Liver (tissue), 9 donors: Measurements from ENCODE around the gene CNTN5. TPM values are rescaled to one million over a fixed set of nuclear protein-coding genes. Genes with fewer than 3 reads are reported as not detected.

Experiments used
- DNase-seq: peaks from one replicate; pipeline ENCODE4 v3.0.0-alpha.2; 2017; ENCODE audit warnings: low spot score
- H3K27ac ChIP-seq, 2 donors: one replicate each; pipeline ENCODE4 v1.7.0; 2013; ENCODE audit warnings: inconsistent platforms in 2 of 2, low read length in 2 of 2, control low read depth in 1 of 2, low read depth in 1 of 2, mild to moderate bottlenecking in 1 of 2
- H3K27me3 ChIP-seq, 4 donors: one replicate each; pipeline versions ENCODE4 v1.6.1 to v1.7.0; 2013; ENCODE audit warnings: low read length in 3 of 4, inconsistent platforms in 1 of 4, mild to moderate bottlenecking in 1 of 4, moderate library complexity in 1 of 4; ENCODE audit not compliant: control insufficient read depth in 4 of 4, insufficient read depth in 4 of 4
- H3K36me3 ChIP-seq, 4 donors: one replicate each; pipeline versions ENCODE4 v1.6.1 to v1.7.0; 2013; ENCODE audit warnings: low read length in 3 of 4, mild to moderate bottlenecking in 3 of 4, low read depth in 1 of 4, moderate library complexity in 1 of 4; ENCODE audit not compliant: control insufficient read depth in 4 of 4, insufficient read depth in 3 of 4
- H3K4me1 ChIP-seq, 4 donors: one replicate each; pipeline versions ENCODE4 v1.6.1 to v1.7.0; 2013; ENCODE audit warnings: low read length in 3 of 4, mild to moderate bottlenecking in 3 of 4, moderate library complexity in 1 of 4; ENCODE audit not compliant: control insufficient read depth in 4 of 4, insufficient read depth in 4 of 4
- H3K4me3 ChIP-seq, 3 donors: one replicate each; pipeline versions ENCODE4 v1.6.1 to v1.7.0; 2013; ENCODE audit warnings: low read length in 3 of 3, control low read depth in 1 of 3, low read depth in 1 of 3, mild to moderate bottlenecking in 1 of 3
- H3K9ac ChIP-seq, 2 donors: one replicate each; pipeline ENCODE4 v1.7.0; 2013; ENCODE audit warnings: low read length in 2 of 2, mild to moderate bottlenecking in 2 of 2, moderate library complexity in 2 of 2, control low read depth in 1 of 2, low read depth in 1 of 2
- H3K9me3 ChIP-seq, 4 donors: one replicate each; pipeline versions ENCODE4 v1.6.1 to v1.7.0; 2013; ENCODE audit warnings: low read length in 3 of 4; ENCODE audit not compliant: control insufficient read depth in 4 of 4
- FOXA1 ChIP-seq: IDR thresholded peaks from 2 replicates; pipeline ENCODE4 v1.6.1; 2016; ENCODE audit warnings: antibody characterized with exemption
- FOXA2 ChIP-seq: IDR thresholded peaks from 2 replicates; pipeline ENCODE4 v1.6.1; 2016; ENCODE audit warnings: antibody characterized with exemption
- HNF4A ChIP-seq, 2 donors: conservative IDR thresholded peaks; 2 replicates each; pipeline ENCODE4 v1.6.1; 2016; ENCODE audit warnings: antibody characterized with exemption in 2 of 2, mild to moderate bottlenecking in 2 of 2
- JUND ChIP-seq, 2 donors: IDR thresholded peaks; 2 replicates each; pipeline ENCODE4 v1.6.1; 2016; ENCODE audit warnings: antibody characterized with exemption in 2 of 2
- RAD21 ChIP-seq, 2 donors: IDR thresholded peaks; 2 replicates each; pipeline ENCODE4 v1.6.1; 2016; ENCODE audit warnings: antibody characterized with exemption in 2 of 2, mild to moderate bottlenecking in 2 of 2
- RXRA ChIP-seq, 2 donors: IDR thresholded peaks; 2 replicates each; pipeline ENCODE4 v1.6.1; 2017 to 2018; ENCODE audit warnings: antibody characterized with exemption in 2 of 2, mild to moderate bottlenecking in 1 of 2
- SP1 ChIP-seq: IDR thresholded peaks from 2 replicates; pipeline ENCODE4 v1.6.1; 2018; ENCODE audit warnings: antibody characterized with exemption, mild to moderate bottlenecking
- TAF1 ChIP-seq: conservative IDR thresholded peaks from 2 replicates; pipeline ENCODE4 v1.6.1; 2016; ENCODE audit warnings: antibody characterized with exemption, mild to moderate bottlenecking
- YY1 ChIP-seq: IDR thresholded peaks from 2 replicates; pipeline ENCODE4 v1.6.1; 2016; ENCODE audit warnings: antibody characterized with exemption, mild to moderate bottlenecking
- WGBS: extraction: QIAGEN DNeasy Blood & Tissue Kit; methylation state at CpG from one replicate; pipeline ENCODE4 v1.1.7; 2013; 5-methylcytosine and 5-hydroxymethylcytosine counted together
- polyA plus RNA-seq, 2 donors: library from polyadenylated mRNA; stranded (reverse) in 1 of 2; unstranded in 1 of 2; fragments of 200-250 nt in 1 of 2; fragments of >200 nt in 1 of 2; fragmentation: Nextera tagmentation in 1 of 2; extraction: Ambion mirVana in 1 of 2; gene quantifications; one replicate each; pipeline versions ENCODE4 v1.2.1 to v1.2.3, GENCODE V29; 2013 to 2015
- total RNA-seq, 2 donors: library from RNA; depleted of rRNA; stranded (reverse); fragments of >200 nt; gene quantifications; one replicate each; pipeline ENCODE4 v1.2.3, GENCODE V29; 2014
- TF ChIP-seq, protein P1 (sequence below): IDR thresholded peaks from 2 replicates; pipeline ENCODE4 v1.6.1; 2016; ENCODE audit warnings: antibody characterized with exemption, mild to moderate bottlenecking
- TF ChIP-seq, protein P2 (sequence below): IDR thresholded peaks from 2 replicates; pipeline ENCODE4 v1.6.1; 2016; ENCODE audit warnings: antibody characterized with exemption
- TF ChIP-seq, protein P3 (sequence below): IDR thresholded peaks from 2 replicates; pipeline ENCODE4 v1.6.1; 2016; ENCODE audit warnings: antibody characterized with exemption
- TF ChIP-seq, protein P4 (sequence below): fragments of 150-350 bp; IDR thresholded peaks from 2 replicates; pipeline ENCODE4 v1.5.1; 2017; ENCODE audit warnings: improper control_type of control experiment, low read depth, low read length; ENCODE audit not compliant: missing input control
- TF ChIP-seq, protein P5 (sequence below): IDR thresholded peaks from 2 replicates; pipeline ENCODE4 v1.6.1; 2016; ENCODE audit warnings: antibody characterized with exemption
- donor health status: healthy.
- donor health status: healthy.
- donor health status: healthy.
- donor health status: healthy.
- donor health status: healthy.

The CNTN5 gene
- total and polyA plus RNA-seq, 4 donors = 0.01 to 0.08 (median 0.04) TPM

DNA sequence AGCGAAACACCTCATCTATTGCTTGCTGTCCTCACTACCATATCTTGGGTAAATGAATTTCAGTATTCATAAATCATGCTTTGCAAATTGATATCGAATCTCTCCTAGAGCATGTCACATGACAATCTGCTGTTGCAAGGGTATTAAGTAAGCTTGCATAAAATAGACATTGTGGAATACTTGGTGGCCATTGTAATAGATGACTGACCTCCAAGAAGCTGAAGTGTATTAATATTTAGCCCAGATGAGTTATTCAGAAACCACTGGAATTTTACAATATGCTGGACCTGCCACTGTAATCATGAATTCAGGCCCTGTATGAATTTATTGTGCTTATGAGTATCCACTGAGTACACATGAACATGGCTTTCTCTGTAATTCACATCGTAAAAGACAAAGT is 1376.7 kb downstream of the CNTN5 start:
- Histone ChIP-seq H3K9ac (no peak overlapping the region), H3K27me3 (peaks cover 0 to 2% (median 0%) of the 10 kb centered on the region in 4 donors), H3K36me3 (no peaks in the 10 kb centered on the region), H3K27ac (no peak overlapping the region), H3K4me1 (no peaks in the 10 kb centered on the region), H3K9me3 (no peaks in the 10 kb centered on the region), H3K4me3 (no peak overlapping the region)
- 74% methylated on average over 3 of the region's 3 CpGs for WGBS
- no peak for DNase-seq
- no peak for TF ChIP-seq HNF4A (conservative IDR thresholded peaks at IDR 0.05)
- TF ChIP-seq TAF1 = no peak
- TF ChIP-seq JUND (IDR thresholded peaks at IDR 0.05) = no peak
- TF ChIP-seq, protein P1, sequence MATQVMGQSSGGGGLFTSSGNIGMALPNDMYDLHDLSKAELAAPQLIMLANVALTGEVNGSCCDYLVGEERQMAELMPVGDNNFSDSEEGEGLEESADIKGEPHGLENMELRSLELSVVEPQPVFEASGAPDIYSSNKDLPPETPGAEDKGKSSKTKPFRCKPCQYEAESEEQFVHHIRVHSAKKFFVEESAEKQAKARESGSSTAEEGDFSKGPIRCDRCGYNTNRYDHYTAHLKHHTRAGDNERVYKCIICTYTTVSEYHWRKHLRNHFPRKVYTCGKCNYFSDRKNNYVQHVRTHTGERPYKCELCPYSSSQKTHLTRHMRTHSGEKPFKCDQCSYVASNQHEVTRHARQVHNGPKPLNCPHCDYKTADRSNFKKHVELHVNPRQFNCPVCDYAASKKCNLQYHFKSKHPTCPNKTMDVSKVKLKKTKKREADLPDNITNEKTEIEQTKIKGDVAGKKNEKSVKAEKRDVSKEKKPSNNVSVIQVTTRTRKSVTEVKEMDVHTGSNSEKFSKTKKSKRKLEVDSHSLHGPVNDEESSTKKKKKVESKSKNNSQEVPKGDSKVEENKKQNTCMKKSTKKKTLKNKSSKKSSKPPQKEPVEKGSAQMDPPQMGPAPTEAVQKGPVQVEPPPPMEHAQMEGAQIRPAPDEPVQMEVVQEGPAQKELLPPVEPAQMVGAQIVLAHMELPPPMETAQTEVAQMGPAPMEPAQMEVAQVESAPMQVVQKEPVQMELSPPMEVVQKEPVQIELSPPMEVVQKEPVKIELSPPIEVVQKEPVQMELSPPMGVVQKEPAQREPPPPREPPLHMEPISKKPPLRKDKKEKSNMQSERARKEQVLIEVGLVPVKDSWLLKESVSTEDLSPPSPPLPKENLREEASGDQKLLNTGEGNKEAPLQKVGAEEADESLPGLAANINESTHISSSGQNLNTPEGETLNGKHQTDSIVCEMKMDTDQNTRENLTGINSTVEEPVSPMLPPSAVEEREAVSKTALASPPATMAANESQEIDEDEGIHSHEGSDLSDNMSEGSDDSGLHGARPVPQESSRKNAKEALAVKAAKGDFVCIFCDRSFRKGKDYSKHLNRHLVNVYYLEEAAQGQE = no peak
- TF ChIP-seq, protein P2, sequence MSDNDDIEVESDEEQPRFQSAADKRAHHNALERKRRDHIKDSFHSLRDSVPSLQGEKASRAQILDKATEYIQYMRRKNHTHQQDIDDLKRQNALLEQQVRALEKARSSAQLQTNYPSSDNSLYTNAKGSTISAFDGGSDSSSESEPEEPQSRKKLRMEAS = no peak
- TF ChIP-seq YY1 = no peak
- TF ChIP-seq, protein P3, sequence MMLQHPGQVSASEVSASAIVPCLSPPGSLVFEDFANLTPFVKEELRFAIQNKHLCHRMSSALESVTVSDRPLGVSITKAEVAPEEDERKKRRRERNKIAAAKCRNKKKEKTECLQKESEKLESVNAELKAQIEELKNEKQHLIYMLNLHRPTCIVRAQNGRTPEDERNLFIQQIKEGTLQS = no peak
- no peak for TF ChIP-seq SP1
- no peak for TF ChIP-seq FOXA2
- no peak for TF ChIP-seq FOXA1
- TF ChIP-seq, protein P4, sequence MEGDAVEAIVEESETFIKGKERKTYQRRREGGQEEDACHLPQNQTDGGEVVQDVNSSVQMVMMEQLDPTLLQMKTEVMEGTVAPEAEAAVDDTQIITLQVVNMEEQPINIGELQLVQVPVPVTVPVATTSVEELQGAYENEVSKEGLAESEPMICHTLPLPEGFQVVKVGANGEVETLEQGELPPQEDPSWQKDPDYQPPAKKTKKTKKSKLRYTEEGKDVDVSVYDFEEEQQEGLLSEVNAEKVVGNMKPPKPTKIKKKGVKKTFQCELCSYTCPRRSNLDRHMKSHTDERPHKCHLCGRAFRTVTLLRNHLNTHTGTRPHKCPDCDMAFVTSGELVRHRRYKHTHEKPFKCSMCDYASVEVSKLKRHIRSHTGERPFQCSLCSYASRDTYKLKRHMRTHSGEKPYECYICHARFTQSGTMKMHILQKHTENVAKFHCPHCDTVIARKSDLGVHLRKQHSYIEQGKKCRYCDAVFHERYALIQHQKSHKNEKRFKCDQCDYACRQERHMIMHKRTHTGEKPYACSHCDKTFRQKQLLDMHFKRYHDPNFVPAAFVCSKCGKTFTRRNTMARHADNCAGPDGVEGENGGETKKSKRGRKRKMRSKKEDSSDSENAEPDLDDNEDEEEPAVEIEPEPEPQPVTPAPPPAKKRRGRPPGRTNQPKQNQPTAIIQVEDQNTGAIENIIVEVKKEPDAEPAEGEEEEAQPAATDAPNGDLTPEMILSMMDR = no peak
- no peak for TF ChIP-seq RAD21 (IDR thresholded peaks at IDR 0.05)
- TF ChIP-seq, protein P5, sequence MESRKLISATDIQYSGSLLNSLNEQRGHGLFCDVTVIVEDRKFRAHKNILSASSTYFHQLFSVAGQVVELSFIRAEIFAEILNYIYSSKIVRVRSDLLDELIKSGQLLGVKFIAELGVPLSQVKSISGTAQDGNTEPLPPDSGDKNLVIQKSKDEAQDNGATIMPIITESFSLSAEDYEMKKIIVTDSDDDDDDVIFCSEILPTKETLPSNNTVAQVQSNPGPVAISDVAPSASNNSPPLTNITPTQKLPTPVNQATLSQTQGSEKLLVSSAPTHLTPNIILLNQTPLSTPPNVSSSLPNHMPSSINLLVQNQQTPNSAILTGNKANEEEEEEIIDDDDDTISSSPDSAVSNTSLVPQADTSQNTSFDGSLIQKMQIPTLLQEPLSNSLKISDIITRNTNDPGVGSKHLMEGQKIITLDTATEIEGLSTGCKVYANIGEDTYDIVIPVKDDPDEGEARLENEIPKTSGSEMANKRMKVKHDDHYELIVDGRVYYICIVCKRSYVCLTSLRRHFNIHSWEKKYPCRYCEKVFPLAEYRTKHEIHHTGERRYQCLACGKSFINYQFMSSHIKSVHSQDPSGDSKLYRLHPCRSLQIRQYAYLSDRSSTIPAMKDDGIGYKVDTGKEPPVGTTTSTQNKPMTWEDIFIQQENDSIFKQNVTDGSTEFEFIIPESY = no peak
- TF ChIP-seq RXRA (IDR thresholded peaks at IDR 0.05) = no peak

DNA sequence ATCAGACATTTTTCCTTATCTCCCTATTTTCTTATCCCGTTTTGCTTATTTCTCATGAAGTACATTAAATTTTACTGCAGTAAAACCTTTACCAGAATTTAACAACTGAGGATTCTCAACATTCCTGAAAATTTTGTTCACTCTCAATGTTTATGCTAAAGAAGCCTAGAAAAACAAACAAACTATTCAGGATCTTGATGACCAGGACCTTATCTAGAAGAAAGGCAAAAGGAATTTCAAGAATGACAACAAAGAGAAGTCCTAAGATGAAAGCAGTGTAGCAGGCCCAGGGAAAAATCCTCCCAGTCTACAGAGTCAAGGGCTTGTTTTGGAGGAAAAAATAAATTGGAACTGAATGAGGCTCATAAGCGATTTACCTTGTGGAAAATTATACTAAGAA is 1383.1 kb downstream of the CNTN5 start:
- peaks cover 0 to 4% (median 0%) of the 10 kb centered on the region in 4 donors for H3K27me3 ChIP-seq
- no peak overlapping the region for H3K27ac ChIP-seq
- H3K4me3 ChIP-seq = no peak overlapping the region
- TF ChIP-seq, protein P3 = no peak
- no peak overlapping the region for H3K9ac ChIP-seq
- H3K4me1 ChIP-seq = no peaks in the 10 kb centered on the region
- WGBS = 19% methylated on average over 2 of the region's 2 CpGs
- H3K36me3 ChIP-seq = no peaks in the 10 kb centered on the region
- H3K9me3 ChIP-seq = no peaks in the 10 kb centered on the region
- no peak for DNase-seq
